Astrocyte of the spinal cord (primary cell): ENCODE results near the gene HSPA4L.

ENCODE experiments used
- DNase-seq: peaks from one replicate; pipeline ENCODE4 v3.0.0; 2011; ENCODE audit warnings: low read depth, low spot score
- H3K4me3 ChIP-seq: 2 replicates; pipeline ENCODE4 v1.5.1; 2011; ENCODE audit warnings: low read depth, mild to moderate bottlenecking, low read length, moderate library complexity
- in situ Hi-C: cut with HindIII; loops from 2 replicates; pipeline ENCODE4 v1.10.0; 2017; ENCODE audit warnings: low sequenced_read_pairs
- TF ChIP-seq, protein P1 (sequence below): IDR thresholded peaks from 2 replicates; pipeline ENCODE4 v1.5.1; 2012; ENCODE audit warnings: low read depth, mild to moderate bottlenecking, low read length, inconsistent platforms

HSPA4L gene

DNA sequence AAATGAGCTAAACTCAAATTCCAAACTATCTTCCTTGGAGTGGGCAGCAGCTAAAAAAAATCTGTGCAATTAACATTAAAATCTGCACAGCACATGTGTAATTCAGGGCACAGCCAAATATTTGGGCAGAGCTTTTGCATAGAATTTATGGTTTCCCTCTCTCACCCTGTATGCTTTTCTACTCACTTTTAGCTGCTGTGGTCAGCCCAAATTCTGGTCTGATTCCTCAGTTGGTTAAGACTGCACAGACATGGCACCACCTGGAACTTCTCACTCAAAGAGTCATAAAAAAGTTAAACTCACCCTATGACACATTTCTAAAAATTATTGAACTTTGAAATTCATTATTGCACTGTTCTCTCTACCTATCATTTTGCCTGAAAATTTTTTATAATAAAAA lies 93.7 kb downstream of the HSPA4L start:
- no peak for DNase-seq
- TF ChIP-seq, protein P1, sequence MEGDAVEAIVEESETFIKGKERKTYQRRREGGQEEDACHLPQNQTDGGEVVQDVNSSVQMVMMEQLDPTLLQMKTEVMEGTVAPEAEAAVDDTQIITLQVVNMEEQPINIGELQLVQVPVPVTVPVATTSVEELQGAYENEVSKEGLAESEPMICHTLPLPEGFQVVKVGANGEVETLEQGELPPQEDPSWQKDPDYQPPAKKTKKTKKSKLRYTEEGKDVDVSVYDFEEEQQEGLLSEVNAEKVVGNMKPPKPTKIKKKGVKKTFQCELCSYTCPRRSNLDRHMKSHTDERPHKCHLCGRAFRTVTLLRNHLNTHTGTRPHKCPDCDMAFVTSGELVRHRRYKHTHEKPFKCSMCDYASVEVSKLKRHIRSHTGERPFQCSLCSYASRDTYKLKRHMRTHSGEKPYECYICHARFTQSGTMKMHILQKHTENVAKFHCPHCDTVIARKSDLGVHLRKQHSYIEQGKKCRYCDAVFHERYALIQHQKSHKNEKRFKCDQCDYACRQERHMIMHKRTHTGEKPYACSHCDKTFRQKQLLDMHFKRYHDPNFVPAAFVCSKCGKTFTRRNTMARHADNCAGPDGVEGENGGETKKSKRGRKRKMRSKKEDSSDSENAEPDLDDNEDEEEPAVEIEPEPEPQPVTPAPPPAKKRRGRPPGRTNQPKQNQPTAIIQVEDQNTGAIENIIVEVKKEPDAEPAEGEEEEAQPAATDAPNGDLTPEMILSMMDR = no peak
- no peak overlapping the region for H3K4me3 ChIP-seq
- in situ Hi-C loops = no loop called here

DNA sequence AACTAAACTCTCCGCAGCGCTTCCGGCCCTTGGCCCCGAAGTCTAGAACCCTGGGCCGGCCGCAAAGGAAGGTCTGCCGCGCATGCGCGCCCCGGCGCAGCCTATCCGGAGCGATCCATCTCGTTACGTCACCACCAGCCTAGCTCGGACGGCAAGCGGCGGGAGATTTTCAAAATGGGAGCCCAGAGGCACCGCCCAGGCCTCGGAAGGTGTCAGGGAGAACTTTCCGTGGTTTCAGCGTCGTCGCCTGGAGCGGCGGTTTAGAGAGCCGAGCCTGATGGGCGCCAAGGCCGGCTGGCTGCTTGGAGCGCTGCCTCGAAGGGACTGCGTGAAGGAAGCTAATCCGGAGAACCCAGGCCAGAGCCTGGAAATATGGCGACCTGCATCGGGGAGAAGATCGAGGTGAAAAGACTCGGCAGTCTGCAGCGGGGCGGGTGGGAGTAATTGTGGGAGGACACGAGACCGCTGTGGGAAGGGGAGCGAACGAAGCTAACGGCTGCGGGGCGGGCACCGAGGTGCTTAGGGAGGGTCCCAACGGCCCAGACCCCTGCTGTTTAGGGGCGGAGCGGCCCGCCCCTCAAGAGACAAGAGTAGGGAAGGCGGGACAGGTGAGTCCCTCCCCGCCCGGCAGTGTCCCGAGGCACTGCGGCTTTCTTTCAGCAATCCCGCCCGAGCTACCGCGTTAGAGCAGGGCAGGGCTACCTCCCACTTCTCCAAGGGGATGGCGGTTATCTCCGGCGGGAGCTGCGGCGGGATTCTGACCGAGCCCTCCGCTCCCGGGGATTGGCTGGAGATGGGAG lies 98.8 kb downstream of the HSPA4L start, which contains the start of gene PLK4:
TSS of gene PLK4 (plus strand) at position 131 of the 800 bp plus-strand sequence. CDS start at position 373, 242 bp downstream.
- in situ Hi-C loops = no loop called here
- H3K4me3 ChIP-seq = peak within 1 kb of the TSS; percentile 96
- DNase-seq = peak; percentile 97
- TF ChIP-seq, protein P1 = no peak

DNA sequence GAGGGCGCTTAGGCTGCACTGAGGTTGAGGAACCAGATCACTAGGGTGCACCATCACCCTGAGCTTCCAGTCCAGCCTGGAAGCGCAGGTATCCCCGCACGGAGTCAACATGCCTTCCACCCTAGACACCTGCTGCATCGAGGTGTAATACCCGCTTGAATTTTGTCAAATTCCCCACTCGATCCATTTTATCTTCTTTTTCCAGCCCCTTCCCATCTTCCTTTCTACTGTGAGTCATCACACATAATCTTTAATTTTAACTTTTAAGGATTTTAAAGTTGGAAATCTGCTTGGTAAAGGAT lies 99.4 kb downstream of the HSPA4L start:
- no peak for DNase-seq
- H3K4me3 ChIP-seq = peak overlapping the region; percentile 96
- in situ Hi-C loops = no loop called here
- TF ChIP-seq, protein P1 = no peak

DNA sequence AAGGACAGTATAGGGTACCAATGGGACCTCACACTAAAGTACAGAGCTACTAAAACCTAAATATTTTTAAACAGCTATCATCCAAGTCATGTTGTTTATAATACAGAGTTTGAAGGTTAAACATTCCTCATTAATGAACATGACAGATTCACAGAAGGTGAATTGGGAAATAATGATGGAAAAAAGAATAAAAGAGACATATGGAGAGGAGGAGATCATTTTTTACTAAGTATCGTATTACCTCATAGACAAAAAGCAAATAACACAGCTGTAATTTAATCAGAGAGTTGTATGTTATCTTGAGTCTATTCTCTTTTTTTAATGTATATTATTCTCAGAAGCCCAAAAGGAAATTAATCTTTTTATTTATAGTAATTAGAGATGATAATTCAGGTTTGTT lies 106.4 kb downstream of the HSPA4L start:
- TF ChIP-seq, protein P1 = no peak
- H3K4me3 ChIP-seq = no peak overlapping the region
- DNase-seq = no peak
- in situ Hi-C loops = no loop called here

DNA sequence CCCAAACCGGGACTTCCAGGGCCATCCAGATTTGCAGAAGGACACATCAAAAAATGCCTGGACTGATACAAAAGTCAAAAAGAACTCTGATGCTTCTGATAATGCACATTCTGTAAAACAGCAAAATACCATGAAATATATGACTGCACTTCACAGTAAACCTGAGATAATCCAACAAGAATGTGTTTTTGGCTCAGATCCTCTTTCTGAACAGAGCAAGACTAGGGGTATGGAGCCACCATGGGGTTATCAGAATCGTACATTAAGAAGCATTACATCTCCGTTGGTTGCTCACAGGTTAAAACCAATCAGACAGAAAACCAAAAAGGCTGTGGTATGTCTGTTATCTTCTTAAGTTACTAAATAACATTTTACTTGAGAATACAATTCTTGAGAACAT lies 107.8 kb downstream of the HSPA4L start:
- TF ChIP-seq, protein P1 = no peak
- in situ Hi-C loops = no loop called here
- DNase-seq = no peak
- H3K4me3 ChIP-seq = no peak overlapping the region
